Stimulated activated CD4-positive, alpha-beta T cell treated with anti-CD3 and anti-CD28 coated beads, TNF-alpha, amount 100 ng/mL, for 1 hour (primary cell): ENCODE data around the gene RNFT2.

ENCODE experiments used
- DNase-seq, 3 donors: peaks; one replicate each; pipeline ENCODE4 v3.0.0-alpha.2; 2020; ENCODE audit warnings: low read depth in 3 of 3, low spot score in 1 of 3

The RNFT2 gene

DNA sequence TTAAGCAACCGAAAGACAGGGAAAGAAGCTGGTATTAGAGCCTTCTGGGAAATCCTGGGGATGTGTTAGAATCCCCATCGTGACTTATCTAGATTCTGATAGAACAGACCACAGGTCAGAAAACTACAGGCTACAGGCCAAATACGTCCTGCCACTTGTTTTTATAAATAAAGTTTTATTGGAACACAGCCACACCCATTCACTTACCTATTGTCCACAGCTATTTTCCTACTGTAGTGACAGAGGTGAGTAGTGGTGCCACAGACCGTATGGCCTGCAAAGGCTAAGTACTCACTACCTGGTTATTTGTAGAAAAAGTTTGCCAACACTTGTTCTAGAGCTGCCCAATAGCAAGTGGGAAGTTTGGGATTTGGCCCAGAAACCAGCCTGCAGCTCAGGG is 89.3 kb downstream of the RNFT2 start:
- DNase-seq = no peak

DNA sequence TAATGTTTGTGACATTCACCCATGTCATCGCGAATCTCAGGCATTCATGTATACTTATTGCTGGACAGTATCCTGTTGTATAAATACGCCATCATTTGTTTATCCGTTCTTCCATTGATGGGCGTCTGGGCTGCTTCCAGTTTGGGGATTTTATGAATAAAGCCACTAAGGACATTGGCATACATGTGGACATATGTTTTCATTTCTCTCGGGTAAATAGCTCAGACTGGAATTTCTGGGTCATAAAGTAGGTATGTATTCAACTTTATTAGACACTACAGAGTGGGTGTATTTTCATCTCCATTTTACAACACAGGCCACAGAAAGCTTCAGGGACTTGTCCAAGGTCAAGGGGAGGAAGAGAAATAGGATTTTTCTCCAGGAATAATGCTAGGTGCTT is 94.2 kb downstream of the RNFT2 start:
- DNase-seq = no peak

DNA sequence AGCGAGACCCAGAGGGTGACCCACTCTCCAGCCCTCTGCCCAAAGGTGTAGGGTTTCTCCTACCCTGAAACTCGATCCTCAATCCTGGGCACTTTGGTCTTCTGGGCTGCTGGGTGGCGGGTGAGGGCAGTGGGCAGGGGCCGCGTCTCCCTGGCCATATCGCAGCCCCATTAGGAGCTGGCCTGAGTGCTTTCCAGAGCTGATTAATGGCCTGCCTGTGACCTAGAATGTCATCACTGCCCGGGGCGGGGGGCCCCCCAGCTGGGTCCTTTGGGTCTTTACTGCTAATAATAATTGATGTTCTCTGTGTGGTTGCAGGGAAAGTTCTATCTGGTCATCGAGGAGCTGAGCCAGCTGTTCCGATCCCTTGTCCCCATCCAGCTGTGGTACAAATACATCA is 95.4 kb downstream of the RNFT2 start:
- no peak for DNase-seq

- DNase-seq = no peak
Observed at GRCh38 chr12:116835484-116835883, 97.4 kb downstream of the RNFT2 start.

- DNase-seq = no peak
Observed at GRCh38 chr12:116837097-116837496, 99.0 kb downstream of the RNFT2 start.

DNA sequence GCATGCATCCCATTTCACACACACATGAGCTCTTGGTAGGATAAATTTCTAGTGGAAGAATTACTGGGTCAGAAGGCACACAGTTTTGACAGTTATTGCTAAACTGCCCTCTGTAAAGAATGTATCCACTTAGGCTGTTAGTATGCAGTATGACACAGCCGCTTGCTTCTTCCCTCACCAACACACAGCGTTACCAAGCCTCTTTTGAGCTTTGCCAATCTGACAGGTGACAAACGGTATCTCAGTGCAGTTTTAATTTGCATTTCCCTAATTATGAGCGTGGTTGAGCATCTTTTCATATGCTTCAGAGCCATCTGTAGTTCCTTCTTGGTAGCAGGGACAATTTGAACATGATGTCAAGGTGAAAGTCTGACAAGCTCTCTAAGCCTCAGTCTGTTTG is 100.2 kb downstream of the RNFT2 start:
- no peak for DNase-seq

DNA sequence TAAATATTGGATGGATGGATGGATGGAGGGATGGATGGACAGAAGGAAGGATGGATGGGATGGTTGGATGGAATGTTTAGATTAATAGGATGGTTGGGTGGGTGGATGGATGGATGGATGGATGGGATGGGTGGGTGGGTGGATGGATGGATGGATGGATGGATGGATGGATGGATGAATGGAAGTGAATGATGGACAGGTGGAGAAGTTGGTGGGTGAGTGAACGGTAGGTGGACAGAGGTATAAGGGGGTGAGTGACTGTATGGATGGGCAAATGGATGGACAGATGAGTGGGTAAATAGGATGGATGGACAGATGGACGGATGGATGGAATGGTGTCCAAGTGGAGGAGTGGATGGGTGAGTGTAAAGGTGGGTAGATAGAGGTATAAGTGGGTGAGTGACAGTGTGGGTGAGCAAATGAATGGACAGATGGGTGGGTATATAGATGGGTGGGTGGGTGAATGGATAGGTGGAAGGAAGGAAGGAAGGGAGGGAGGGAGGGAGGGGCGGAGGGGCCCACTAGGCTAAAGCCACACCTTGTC is 101.2 kb downstream of the RNFT2 start:
- DNase-seq = no peak

GRCh38 chr12:116843085-116843484 is 105.0 kb downstream of the RNFT2 start:
- no peak for DNase-seq

DNA sequence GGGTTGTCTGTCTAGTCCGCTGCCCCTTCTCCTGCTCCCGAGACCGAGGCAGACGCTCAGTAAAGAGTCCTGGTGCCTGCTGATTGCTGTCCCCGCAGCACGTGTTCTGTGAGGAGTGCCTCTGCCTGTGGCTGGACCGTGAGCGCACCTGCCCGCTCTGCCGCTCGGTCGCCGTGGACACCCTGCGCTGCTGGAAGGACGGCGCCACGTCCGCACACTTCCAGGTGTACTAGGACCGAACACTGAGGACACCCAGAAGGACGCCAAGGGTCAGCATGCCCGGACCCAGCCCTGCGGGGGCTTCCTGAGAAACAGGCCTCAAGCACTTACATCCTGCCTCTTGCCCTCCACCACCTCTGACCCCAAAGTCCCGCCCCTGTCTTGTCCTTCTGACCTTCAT is 111.1 kb downstream of the RNFT2 start:
- no peak for DNase-seq

DNA sequence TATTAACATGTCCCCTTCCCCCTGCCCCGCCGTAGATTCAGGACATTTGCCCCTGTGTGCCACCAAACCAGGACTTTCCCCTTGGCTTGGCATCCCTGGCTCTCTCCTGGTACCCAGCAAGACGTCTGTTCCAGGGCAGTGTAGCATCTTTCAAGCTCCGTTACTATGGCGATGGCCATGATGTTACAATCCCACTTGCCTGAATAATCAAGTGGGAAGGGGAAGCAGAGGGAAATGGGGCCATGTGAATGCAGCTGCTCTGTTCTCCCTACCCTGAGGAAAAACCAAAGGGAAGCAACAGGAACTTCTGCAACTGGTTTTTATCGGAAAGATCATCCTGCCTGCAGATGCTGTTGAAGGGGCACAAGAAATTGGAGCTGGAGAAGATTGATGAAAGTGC is 114.2 kb downstream of the RNFT2 start:
- no peak for DNase-seq

GRCh38 chr12:116853507-116853906 is 115.4 kb downstream of the RNFT2 start:
- no peak for DNase-seq

DNA sequence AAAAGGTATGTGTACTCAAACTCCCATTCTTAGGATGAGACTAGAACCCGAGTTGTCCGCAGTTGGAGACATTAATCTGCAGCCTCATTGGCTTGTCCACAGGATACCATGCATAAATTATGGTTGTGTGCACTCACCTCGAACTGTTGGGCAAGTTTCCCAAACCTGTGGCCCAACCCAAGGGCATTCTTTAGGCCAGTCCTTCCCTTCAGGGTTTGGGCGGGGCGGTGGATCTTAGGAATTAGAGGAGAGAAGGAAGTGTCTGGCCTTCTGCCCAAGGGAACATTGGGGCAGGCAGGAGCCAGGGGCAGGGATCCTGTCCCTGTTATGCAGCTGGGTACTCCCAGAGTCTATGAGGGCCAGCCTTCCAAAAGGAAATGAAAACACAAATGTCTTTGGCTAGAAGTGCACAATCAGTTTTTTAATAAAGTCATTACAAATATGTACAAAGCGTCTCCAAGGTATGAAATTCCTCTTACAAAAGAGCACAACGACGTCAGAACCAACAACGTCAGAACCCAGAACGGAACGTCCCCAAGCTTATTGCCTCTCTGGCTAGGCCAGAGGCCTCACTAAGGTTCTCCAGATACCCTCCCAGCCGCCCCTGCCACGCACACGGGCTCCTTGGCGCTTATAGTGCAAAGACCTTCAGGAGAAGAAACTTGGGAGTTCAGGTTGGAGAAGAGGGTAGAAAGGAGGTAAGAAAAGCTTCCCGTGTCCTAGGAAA is 117.8 kb downstream of the RNFT2 start:
- no peak for DNase-seq

- DNase-seq = no peak
Observed at GRCh38 chr12:116856729-116857128, 118.6 kb downstream of the RNFT2 start.

DNA sequence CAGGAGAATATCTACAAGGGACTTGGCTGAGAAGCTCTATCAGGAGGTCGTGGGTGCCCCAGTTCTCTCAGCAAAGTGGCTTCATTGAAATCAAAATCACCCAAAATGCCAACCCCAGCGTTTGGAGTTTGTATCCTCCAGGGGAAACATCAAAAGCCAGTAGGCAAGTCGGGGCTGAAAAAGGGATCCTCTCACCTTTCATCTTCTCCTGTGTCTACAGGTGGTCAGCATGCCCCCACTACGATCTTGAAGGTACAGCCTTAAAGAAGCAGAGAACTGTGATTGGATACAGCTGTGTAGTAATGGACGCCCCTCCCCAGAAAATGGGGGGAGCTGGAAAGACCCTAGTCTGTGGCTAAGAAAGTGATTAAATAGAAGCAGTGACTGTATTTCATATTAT is 121.0 kb downstream of the RNFT2 start:
- no peak for DNase-seq

- DNase-seq = no peak
Observed at GRCh38 chr12:116860263-116860662, 122.1 kb downstream of the RNFT2 start.

DNA sequence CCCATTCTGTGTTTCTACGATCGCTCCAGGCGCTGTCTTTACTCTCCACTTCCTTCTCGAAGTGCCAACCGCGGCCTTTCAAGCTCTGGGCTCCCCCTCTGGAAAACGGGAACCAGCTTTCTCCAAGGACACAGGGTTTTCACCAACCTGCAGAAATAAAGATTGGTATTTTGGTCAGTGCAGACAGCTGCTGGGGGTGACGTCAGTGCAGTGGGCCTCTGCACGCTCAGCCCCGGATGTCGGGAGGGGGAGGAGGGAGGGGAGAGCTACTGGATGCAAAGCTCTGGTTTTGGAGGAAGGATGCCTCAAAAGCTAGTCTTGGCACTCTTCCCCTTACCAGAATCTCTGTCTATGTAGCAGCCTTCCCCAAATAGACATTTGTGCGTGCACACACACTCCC is 123.2 kb downstream of the RNFT2 start:
- no peak for DNase-seq

DNA sequence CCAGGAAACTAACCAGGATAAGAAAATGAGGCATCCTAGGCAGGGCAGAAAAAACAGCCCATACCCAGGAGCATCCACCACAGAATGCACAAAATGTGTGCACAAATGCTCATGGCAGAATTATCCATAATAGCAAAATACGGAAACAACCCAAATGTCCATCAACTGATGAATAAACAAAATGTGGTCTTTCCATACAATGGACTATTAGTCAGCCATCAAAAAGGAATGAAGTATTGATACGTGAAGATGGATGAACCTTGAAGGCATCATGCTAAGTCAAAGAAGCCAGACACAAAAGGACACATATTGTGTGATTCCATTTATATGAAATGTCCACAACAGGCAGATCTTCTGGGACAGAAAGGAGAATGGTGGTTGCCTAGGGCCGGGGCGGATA is 124.1 kb downstream of the RNFT2 start:
- DNase-seq = no peak

DNA sequence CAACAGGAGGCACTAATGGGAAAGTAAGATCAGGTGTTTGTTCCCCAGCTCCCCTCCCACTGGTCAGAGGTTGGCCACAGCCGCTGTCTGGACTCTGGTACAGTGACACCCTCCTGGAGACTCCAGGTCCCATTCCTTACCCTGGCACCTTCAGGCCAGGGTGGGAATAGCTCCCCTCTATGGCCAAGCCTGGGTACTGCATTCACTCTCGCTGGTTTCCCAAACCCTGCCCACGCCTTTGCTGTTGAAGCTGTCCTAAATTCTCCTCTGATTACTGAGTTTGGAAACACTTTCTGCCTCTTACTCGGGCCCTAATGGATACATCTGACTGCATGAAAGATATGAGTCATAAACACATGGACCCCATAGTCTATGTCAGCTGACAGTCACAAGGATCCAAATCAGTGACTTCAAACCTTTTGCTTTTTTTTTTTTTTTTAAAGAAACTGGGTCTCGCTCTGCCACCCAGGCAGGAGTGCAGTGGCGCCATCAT is 125.2 kb downstream of the RNFT2 start:
- no peak for DNase-seq

DNA sequence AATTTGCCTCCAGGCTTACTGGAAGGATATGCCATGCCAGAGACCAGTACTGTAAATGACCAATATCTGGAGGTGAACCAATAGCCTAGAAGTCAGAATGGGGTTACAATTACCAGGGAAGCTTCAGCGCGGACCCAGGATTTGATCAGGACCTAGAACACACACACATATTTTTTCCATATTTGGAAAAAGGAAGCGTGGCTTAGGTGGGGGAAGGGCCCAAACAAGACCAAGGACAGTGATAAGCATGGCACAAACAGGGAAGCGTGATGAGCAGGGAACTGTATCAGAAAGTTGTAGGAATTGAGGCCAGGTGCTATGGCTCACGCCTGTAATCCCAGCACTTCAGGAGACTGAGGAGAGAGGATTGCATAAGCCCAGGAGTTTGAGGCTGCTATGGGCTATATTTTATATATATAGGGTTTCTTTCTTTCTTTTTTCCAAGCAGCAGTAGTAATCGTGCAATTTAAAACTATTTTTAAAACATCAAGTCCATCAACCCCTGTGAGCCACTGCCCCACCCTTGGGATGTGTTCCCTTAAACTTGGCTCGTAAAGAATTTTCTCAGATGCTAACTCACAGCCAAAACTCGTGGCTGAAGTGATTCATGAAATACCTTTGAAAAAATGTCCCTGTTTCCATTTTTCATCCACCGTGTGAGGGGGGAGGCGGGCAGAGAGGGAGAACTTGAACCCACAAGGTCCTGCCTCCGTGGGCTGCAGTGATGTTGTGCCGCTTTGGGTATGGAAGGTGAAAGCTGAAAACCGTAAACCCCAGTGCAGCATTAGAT is 126.5 kb downstream of the RNFT2 start:
- DNase-seq = no peak

DNA sequence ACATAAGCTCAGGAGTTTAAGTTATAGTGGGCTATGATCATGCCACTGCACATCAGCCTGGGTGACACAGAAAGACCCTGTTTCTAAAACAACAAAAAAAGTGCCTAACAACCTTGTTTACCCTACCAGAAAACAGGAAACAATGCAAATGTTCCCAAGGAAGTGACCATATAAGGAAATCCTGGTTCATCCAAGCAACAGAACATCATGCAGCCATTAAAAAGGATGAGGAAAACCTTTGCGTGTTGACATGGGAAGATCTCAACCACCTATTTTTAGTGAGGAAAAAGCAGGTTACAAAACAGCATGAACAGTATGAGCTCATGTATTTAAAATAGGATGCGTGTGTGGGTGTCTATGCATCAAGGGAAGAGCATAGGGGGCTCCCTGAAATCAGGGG is 129.4 kb downstream of the RNFT2 start:
- no peak for DNase-seq

- no peak for DNase-seq
Observed at GRCh38 chr12:116870306-116870705, 132.2 kb downstream of the RNFT2 start.

DNA sequence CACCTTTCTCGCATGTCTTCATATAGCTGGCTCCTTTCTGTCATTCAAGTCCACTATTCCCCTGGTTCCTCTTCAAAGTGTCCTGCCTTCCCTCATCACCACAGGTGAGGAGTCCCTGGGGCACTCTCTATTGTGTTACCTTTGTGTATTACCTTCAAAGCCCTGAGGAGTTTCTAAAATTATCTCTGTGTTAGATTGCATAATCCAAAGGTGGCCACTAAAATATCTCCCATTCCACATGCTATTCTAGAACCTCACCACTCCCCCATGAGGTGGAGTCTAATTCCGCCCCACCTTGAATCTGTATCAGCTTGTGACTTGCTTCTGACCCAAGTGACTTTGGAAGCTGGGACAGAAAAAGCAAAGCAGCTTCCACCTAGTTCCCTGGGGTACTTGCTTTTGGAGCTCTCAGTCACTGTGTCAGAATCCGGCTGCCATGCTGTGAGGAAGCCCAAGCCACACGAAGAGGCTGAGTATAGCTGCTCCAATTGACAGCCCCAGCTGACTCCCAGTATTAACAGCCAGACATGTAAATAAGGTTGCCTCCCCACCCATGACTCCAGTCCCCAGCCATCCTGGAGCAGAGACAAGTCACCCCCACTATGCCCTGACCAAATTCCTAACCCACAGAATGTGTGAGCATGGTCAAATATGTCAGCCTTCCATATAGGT is 136.3 kb downstream of the RNFT2 start:
- DNase-seq = no peak
